ENCODE results near the gene KANK2. TPM values are rescaled to one million over a fixed set of nuclear protein-coding genes. Genes with fewer than 3 reads are reported as not detected.

KANK2 gene
- total and polyA plus RNA-seq, 2 of the 8 experiments (the other 6 are each of a cell fraction or from before 2014, with no cell fraction given): 25.2 to 42.3 TPM

DNA sequence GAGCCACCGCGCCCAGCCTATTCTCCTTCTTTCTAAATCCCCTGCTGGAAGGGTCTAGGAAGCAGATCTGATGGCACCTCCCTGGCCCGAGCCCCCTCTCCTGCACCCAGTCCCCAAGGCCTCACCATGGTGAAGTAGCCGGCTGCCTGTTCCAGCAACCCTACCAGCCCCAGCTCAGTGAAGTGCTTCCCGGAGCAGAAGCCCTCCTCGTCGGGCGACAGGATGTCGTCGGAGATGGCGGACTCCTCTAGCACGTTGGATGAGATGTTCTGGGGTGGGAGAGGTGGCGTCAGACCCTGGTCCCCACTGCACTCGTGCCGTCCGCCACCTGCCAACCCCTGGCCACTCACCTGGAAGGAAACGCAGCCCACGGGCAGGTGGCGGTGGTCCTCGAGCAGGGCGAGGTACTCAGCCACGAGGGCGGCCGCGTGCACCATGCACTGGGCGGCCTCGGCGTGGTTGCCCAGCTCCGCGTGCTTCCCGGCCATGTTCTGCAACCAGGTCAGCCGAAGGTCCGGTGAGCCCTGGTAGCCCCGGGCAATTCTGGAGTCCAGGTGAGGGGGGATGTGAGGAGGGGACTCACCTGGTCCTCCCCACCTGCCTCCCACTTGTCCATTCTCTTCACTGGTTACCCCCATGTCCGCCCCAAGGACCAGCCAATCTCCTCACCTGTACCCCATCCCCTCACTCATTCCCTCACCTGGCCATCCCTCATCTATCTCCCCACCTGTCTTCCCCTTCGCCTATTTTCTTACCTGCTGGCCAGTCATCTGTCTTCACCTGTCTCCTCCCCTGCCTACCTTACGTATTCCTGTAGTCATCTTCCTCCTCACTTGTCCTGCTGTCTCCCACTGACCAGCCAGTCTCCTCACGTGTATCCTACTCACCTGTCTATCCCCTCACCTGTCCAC is 11.5 kb upstream of the KANK2 start:
- H3K4me1 ChIP-seq (replicated peaks in 1 of 4; ENCODE audit: control insufficient read depth in 3 of 4, insufficient read depth in 4 of 4, low read length in 3 of 4): no peaks in the 10 kb centered on the region
- ChIA-PET POLR2A (ENCODE audit: partially characterized antibody) (interaction anchor here (0.6 to 0.8 kb wide), 2 partner anchors 11 to 16 kb away, joined by 3 to 5 read pairs; no protein-coding TSS in a partner anchor), CTCF (ENCODE audit: partially characterized antibody) (interaction anchor here (3.5 kb wide), 1 partner anchor 71 kb away, joined by 16 read pairs; no protein-coding TSS in a partner anchor)
- H3K56ac ChIP-seq (replicated peaks; ENCODE audit: insufficient read length, low read depth, low read length): no peak overlapping the region
- no peaks in the 10 kb centered on the region for H3K27me3 ChIP-seq (replicated peaks in 1 of 4; ENCODE audit: control insufficient read depth in 3 of 4, extremely low read depth in 1 of 4, insufficient read depth in 3 of 4, low read length in 3 of 4)
- H4K20me1 ChIP-seq (replicated peaks in 1 of 2; ENCODE audit: control insufficient read depth in 1 of 2, insufficient read depth in 2 of 2, low read length in 2 of 2): peaks cover 0 to 3% of the 10 kb centered on the region in 2 experiments
- H2BK12ac ChIP-seq (ENCODE audit: low read depth, low read length): no peak overlapping the region
- no peak overlapping the region for H3K27ac ChIP-seq (ENCODE audit: low read depth, low read length)
- H3K4ac ChIP-seq (replicated peaks; ENCODE audit: insufficient read length, low read depth, low read length): no peak overlapping the region
- no peak overlapping the region for H4K8ac ChIP-seq (ENCODE audit: extremely low read depth, insufficient read depth, low read length)
- H3K79me1 ChIP-seq (ENCODE audit: low read depth, low read length): no peaks in the 10 kb centered on the region
- TF ChIP-seq RXRA (IDR thresholded peaks at IDR 0.05; ENCODE audit: insufficient read depth, low read depth, low read length) (no peak), GTF2F1 (IDR thresholded peaks at IDR 0.05; ENCODE audit: borderline replicate concordance, low read depth, low read length) (no peak), PHF8 (conservative IDR thresholded peaks at IDR 0.05; ENCODE audit: low read depth, low read length) (no peak), HDAC6 (IDR thresholded peaks at IDR 0.05; ENCODE audit: low read depth, low read length) (no peak), SIRT6 (IDR thresholded peaks at IDR 0.05; ENCODE audit: low read length) (no peak)
- TF ChIP-seq, protein P1, sequence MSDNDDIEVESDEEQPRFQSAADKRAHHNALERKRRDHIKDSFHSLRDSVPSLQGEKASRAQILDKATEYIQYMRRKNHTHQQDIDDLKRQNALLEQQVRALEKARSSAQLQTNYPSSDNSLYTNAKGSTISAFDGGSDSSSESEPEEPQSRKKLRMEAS (IDR thresholded peaks at IDR 0.05): no peak
- no peak overlapping the region for H2BK120ac ChIP-seq (replicated peaks; ENCODE audit: low read depth, low read length)
- H3K18ac ChIP-seq (ENCODE audit: extremely low read depth, low read length): no peak overlapping the region
- no peak overlapping the region for H4K5ac ChIP-seq (ENCODE audit: insufficient read length, low read depth, low read length)
- no peaks in the 10 kb centered on the region for H3K79me2 ChIP-seq (ENCODE audit: control insufficient read depth in 1 of 2, insufficient read depth in 2 of 2, low read length in 2 of 2)
- FAIRE-seq (no peak), DNase-seq (ENCODE audit: low read depth in 1 of 2, low spot score in 2 of 2) (no peak)
- peaks cover 2 to 9% (median 6%) of the 10 kb centered on the region in 4 experiments; a peak in 6 of 8 replicates for H3K36me3 ChIP-seq (ENCODE audit: control insufficient read depth in 2 of 4, insufficient read depth in 4 of 4, low read length in 3 of 4)
- H3K23ac ChIP-seq (ENCODE audit: insufficient read length): no peak overlapping the region
- no peak overlapping the region for H2AK5ac ChIP-seq (ENCODE audit: low read depth, low read length)
- H2BK20ac ChIP-seq (ENCODE audit: low read length): no peak overlapping the region
- H4K91ac ChIP-seq (replicated peaks; ENCODE audit: insufficient read length, low read length): no peak overlapping the region
- no peaks in the 10 kb centered on the region; the same call in 1 of the 2 replicates for H3K23me2 ChIP-seq (ENCODE audit: low read depth, low read length)
- no peak overlapping the region for H3K14ac ChIP-seq (ENCODE audit: insufficient read length)
- H3K4me3 ChIP-seq (ENCODE audit: extremely low read depth in 1 of 4, insufficient read depth in 2 of 4, low read depth in 3 of 4, low read length in 4 of 4): no peak overlapping the region
- no peak overlapping the region for H3K4me2 ChIP-seq (ENCODE audit: insufficient read depth in 1 of 2, low read depth in 2 of 2, low read length in 2 of 2)
- H2AFZ ChIP-seq (ENCODE audit: low read length): no peak overlapping the region
- no peak overlapping the region for H2BK5ac ChIP-seq (ENCODE audit: low read depth, low read length)
- WGBS, 2 experiments (ENCODE audit: extremely low coverage in 1 of 2, insufficient coverage in 1 of 2, insufficient read length in 1 of 2, insufficient replicate concordance in 2 of 2, low coverage in 1 of 2, low lambda C conversion rate in 2 of 2, missing lambda C conversion rate in 1 of 2): 88% methylated on average over 30 of the region's 38 CpGs; no CpG with 5 or more reads in 1 of the 2 experiments
- H3K9me3 ChIP-seq (ENCODE audit: insufficient read depth in 2 of 2, low read depth in 1 of 2, low read length in 1 of 2): no peaks in the 10 kb centered on the region
- H3K9ac ChIP-seq (replicated peaks in 1 of 4; ENCODE audit: extremely low read depth in 1 of 4, low read depth in 3 of 4, low read length in 3 of 4): no peak overlapping the region
- H2BK15ac ChIP-seq (ENCODE audit: low read length): no peak overlapping the region

Measured in H1 (cell line).